HG03135 (cell line): ENCODE measurements around the gene PLIN5.
"Not testable (repeated sequence)": the region's sequence is repeated elsewhere in the genome, so short reads cannot be mapped to it uniquely, and the experiment has no call there.

Experiments used
- ATAC-seq: cut with Tn5 transposase; IDR thresholded peaks from one replicate; pipeline ENCODE4 v1.9.1; 2021; ENCODE audit warnings: mild to moderate bottlenecking, moderate library complexity; ENCODE audit not compliant: unreplicated experiment

Gene PLIN5

GRCh38 chr19:4568886-4569285 lies 33.9 kb upstream of the PLIN5 start:
- no peak for ATAC-seq

GRCh38 chr19:4567584-4568071 lies 32.6 kb upstream of the PLIN5 start:
- no peak for ATAC-seq

GRCh38 chr19:4566402-4567051 lies 31.5 kb upstream of the PLIN5 start:
- no peak for ATAC-seq

- ATAC-seq = not testable (repeated sequence)
Measured at GRCh38 chr19:4563562-4563961, 28.5 kb upstream of the PLIN5 start.

GRCh38 chr19:4562085-4562484 lies 27.1 kb upstream of the PLIN5 start:
- not testable (repeated sequence) for ATAC-seq

- no peak for ATAC-seq
Measured at GRCh38 chr19:4559569-4559968, 24.5 kb upstream of the PLIN5 start, which contains the start of gene SEMA6B. TSS of gene SEMA6B (minus strand) at chr19:4559684. CDS start at chr19:4558457, 1,227 bp downstream.

- no peak for ATAC-seq
Measured at GRCh38 chr19:4557971-4558941, 23.2 kb upstream of the PLIN5 start.

- ATAC-seq = no peak
Measured at GRCh38 chr19:4557144-4557970, 22.3 kb upstream of the PLIN5 start.

GRCh38 chr19:4556597-4557127 lies 21.6 kb upstream of the PLIN5 start:
- no peak for ATAC-seq

GRCh38 chr19:4555657-4556561 lies 20.9 kb upstream of the PLIN5 start:
- no peak for ATAC-seq

GRCh38 chr19:4554717-4555116 lies 19.7 kb upstream of the PLIN5 start:
- no peak for ATAC-seq

GRCh38 chr19:4553775-4554174 lies 18.8 kb upstream of the PLIN5 start:
- ATAC-seq = no peak

GRCh38 chr19:4553092-4553695 lies 18.2 kb upstream of the PLIN5 start:
- ATAC-seq = no peak

- ATAC-seq = no peak
Measured at GRCh38 chr19:4552525-4552819, 17.4 kb upstream of the PLIN5 start.

- ATAC-seq = no peak
Measured at GRCh38 chr19:4550479-4551050, 15.5 kb upstream of the PLIN5 start.

- no peak for ATAC-seq
Measured at GRCh38 chr19:4550018-4550417, 15.0 kb upstream of the PLIN5 start.

GRCh38 chr19:4548238-4548584 lies 13.2 kb upstream of the PLIN5 start:
- no peak for ATAC-seq

- no peak for ATAC-seq
Measured at GRCh38 chr19:4547303-4548237, 12.5 kb upstream of the PLIN5 start.
